ENCODE measurements around the gene ELN. TPM values are rescaled to one million over a fixed set of nuclear protein-coding genes. Genes with fewer than 3 reads are reported as not detected.
A peak's percentile ranks its signal among the peaks of the same experiment; 100 is the strongest.

Gene ELN
- total RNA-seq, 1 experiment from 2014 or later, result not detected

GRCh38 chr7:74061840-74062539 is 34.0 kb downstream of the ELN start:
- DNase-seq, result peak; percentile 78
- Histone ChIP-seq H3K27ac (ENCODE audit: low read length) (no peak overlapping the region), H3K4me3 (ENCODE audit: low read length) (no peak overlapping the region), H3K27me3 (ENCODE audit: low read length) (no peaks in the 10 kb centered on the region), H3K9me2 (replicated peaks; ENCODE audit: insufficient read depth, low read length) (no peaks in the 10 kb centered on the region), H3K4me1 (ENCODE audit: low read length) (no peaks in the 10 kb centered on the region), H3K9ac (ENCODE audit: low read length) (no peak overlapping the region), H3K36me3 (ENCODE audit: insufficient read depth, low read length) (no peaks in the 10 kb centered on the region), H3K79me2 (ENCODE audit: low read length) (no peaks in the 10 kb centered on the region), H3K4me2 (ENCODE audit: low read depth, low read length, poor library complexity, severe bottlenecking) (no peak overlapping the region), H4K20me1 (ENCODE audit: insufficient read depth, low read depth, low read length) (no peaks in the 10 kb centered on the region), H2AFZ (ENCODE audit: low read length) (no peak overlapping the region), H3K9me3 (ENCODE audit: low read length) (no peaks in the 10 kb centered on the region)

GRCh38 chr7:74063223-74063641 is 35.3 kb downstream of the ELN start:
- Histone ChIP-seq H3K4me2 (ENCODE audit: low read depth, low read length, poor library complexity, severe bottlenecking) (no peak overlapping the region), H2AFZ (ENCODE audit: low read length) (no peak overlapping the region), H3K79me2 (ENCODE audit: low read length) (no peaks in the 10 kb centered on the region)

GRCh38 chr7:74063646-74064045 is 35.7 kb downstream of the ELN start:
- Histone ChIP-seq H3K36me3 (ENCODE audit: insufficient read depth, low read length) (no peaks in the 10 kb centered on the region), H3K27ac (ENCODE audit: low read length) (no peak overlapping the region), H3K4me2 (ENCODE audit: low read depth, low read length, poor library complexity, severe bottlenecking) (no peak overlapping the region), H3K9me2 (replicated peaks; ENCODE audit: insufficient read depth, low read length) (no peaks in the 10 kb centered on the region), H3K4me3 (ENCODE audit: low read length) (no peak overlapping the region), H3K4me1 (ENCODE audit: low read length) (peaks cover 6% of the 10 kb centered on the region), H3K9ac (ENCODE audit: low read length) (no peak overlapping the region), H2AFZ (ENCODE audit: low read length) (no peak overlapping the region), H3K27me3 (ENCODE audit: low read length) (no peaks in the 10 kb centered on the region), H3K79me2 (ENCODE audit: low read length) (no peaks in the 10 kb centered on the region), H3K9me3 (ENCODE audit: low read length) (no peaks in the 10 kb centered on the region), H4K20me1 (ENCODE audit: insufficient read depth, low read depth, low read length) (no peaks in the 10 kb centered on the region)
- no peak for DNase-seq

More at GRCh38 chr7:74063223-74063641, 35.3 kb downstream of the ELN start:
- Histone ChIP-seq H4K20me1 (ENCODE audit: insufficient read depth, low read depth, low read length) (no peaks in the 10 kb centered on the region), H3K9ac (ENCODE audit: low read length) (no peak overlapping the region), H3K9me3 (ENCODE audit: low read length) (no peaks in the 10 kb centered on the region), H3K36me3 (ENCODE audit: insufficient read depth, low read length) (no peaks in the 10 kb centered on the region), H3K9me2 (replicated peaks; ENCODE audit: insufficient read depth, low read length) (no peaks in the 10 kb centered on the region), H3K27ac (ENCODE audit: low read length) (no peak overlapping the region), H3K4me3 (ENCODE audit: low read length) (no peak overlapping the region), H3K27me3 (ENCODE audit: low read length) (no peaks in the 10 kb centered on the region), H3K4me1 (ENCODE audit: low read length) (peaks cover 4% of the 10 kb centered on the region)
- no peak for DNase-seq

GRCh38 chr7:74064696-74065095 is 36.7 kb downstream of the ELN start:
- H3K4me3 ChIP-seq (ENCODE audit: low read length), result no peak overlapping the region
- no peak for DNase-seq
- H3K9me2 ChIP-seq (replicated peaks; ENCODE audit: insufficient read depth, low read length), result no peaks in the 10 kb centered on the region
- H3K4me1 ChIP-seq (ENCODE audit: low read length), result peaks cover 6% of the 10 kb centered on the region
- H3K27me3 ChIP-seq (ENCODE audit: low read length), result no peaks in the 10 kb centered on the region
- H3K79me2 ChIP-seq (ENCODE audit: low read length), result no peaks in the 10 kb centered on the region
- no peak overlapping the region for H3K27ac ChIP-seq (ENCODE audit: low read length)
- H3K4me2 ChIP-seq (ENCODE audit: low read depth, low read length, poor library complexity, severe bottlenecking), result no peak overlapping the region
- no peaks in the 10 kb centered on the region for H3K9me3 ChIP-seq (ENCODE audit: low read length)
- no peak overlapping the region for H3K9ac ChIP-seq (ENCODE audit: low read length)
- no peaks in the 10 kb centered on the region for H3K36me3 ChIP-seq (ENCODE audit: insufficient read depth, low read length)
- H4K20me1 ChIP-seq (ENCODE audit: insufficient read depth, low read depth, low read length), result no peaks in the 10 kb centered on the region
- no peak overlapping the region for H2AFZ ChIP-seq (ENCODE audit: low read length)

- DNase-seq, result no peak
- Histone ChIP-seq H3K36me3 (ENCODE audit: insufficient read depth, low read length) (no peaks in the 10 kb centered on the region), H3K9ac (ENCODE audit: low read length) (no peak overlapping the region), H4K20me1 (ENCODE audit: insufficient read depth, low read depth, low read length) (no peaks in the 10 kb centered on the region), H3K4me3 (ENCODE audit: low read length) (no peak overlapping the region), H3K79me2 (ENCODE audit: low read length) (no peaks in the 10 kb centered on the region), H3K9me2 (replicated peaks; ENCODE audit: insufficient read depth, low read length) (no peaks in the 10 kb centered on the region), H3K4me1 (ENCODE audit: low read length) (peaks cover 6% of the 10 kb centered on the region), H3K27ac (ENCODE audit: low read length) (no peak overlapping the region), H3K9me3 (ENCODE audit: low read length) (no peaks in the 10 kb centered on the region), H3K27me3 (ENCODE audit: low read length) (no peaks in the 10 kb centered on the region), H2AFZ (ENCODE audit: low read length) (no peak overlapping the region), H3K4me2 (ENCODE audit: low read depth, low read length, poor library complexity, severe bottlenecking) (no peak overlapping the region)
Measured at GRCh38 chr7:74066626-74067025, 38.7 kb downstream of the ELN start.

GRCh38 chr7:74068378-74069085 is 40.6 kb downstream of the ELN start:
- no peaks in the 10 kb centered on the region for H3K36me3 ChIP-seq (ENCODE audit: insufficient read depth, low read length)
- H3K9me2 ChIP-seq (replicated peaks; ENCODE audit: insufficient read depth, low read length), result no peaks in the 10 kb centered on the region
- H3K9ac ChIP-seq (ENCODE audit: low read length), result no peak overlapping the region
- no peak overlapping the region for H2AFZ ChIP-seq (ENCODE audit: low read length)
- H3K4me3 ChIP-seq (ENCODE audit: low read length), result no peak overlapping the region
- no peaks in the 10 kb centered on the region for H3K27me3 ChIP-seq (ENCODE audit: low read length)
- H3K27ac ChIP-seq (ENCODE audit: low read length), result no peak overlapping the region
- H3K79me2 ChIP-seq (ENCODE audit: low read length), result no peaks in the 10 kb centered on the region
- H3K4me1 ChIP-seq (ENCODE audit: low read length), result peaks cover 6% of the 10 kb centered on the region
- H4K20me1 ChIP-seq (ENCODE audit: insufficient read depth, low read depth, low read length), result no peaks in the 10 kb centered on the region
- DNase-seq, result no peak
- H3K4me2 ChIP-seq (ENCODE audit: low read depth, low read length, poor library complexity, severe bottlenecking), result no peak overlapping the region
- H3K9me3 ChIP-seq (ENCODE audit: low read length), result no peaks in the 10 kb centered on the region

GRCh38 chr7:74069086-74069541 is 41.1 kb downstream of the ELN start:
- no peak for DNase-seq
- H3K4me1 ChIP-seq (ENCODE audit: low read length), result peaks cover 6% of the 10 kb centered on the region
- no peaks in the 10 kb centered on the region for H3K9me3 ChIP-seq (ENCODE audit: low read length)
- no peaks in the 10 kb centered on the region for H3K36me3 ChIP-seq (ENCODE audit: insufficient read depth, low read length)
- no peak overlapping the region for H3K9ac ChIP-seq (ENCODE audit: low read length)
- no peaks in the 10 kb centered on the region for H3K79me2 ChIP-seq (ENCODE audit: low read length)
- no peak overlapping the region for H3K4me2 ChIP-seq (ENCODE audit: low read depth, low read length, poor library complexity, severe bottlenecking)
- no peaks in the 10 kb centered on the region for H3K9me2 ChIP-seq (replicated peaks; ENCODE audit: insufficient read depth, low read length)
- no peaks in the 10 kb centered on the region for H3K27me3 ChIP-seq (ENCODE audit: low read length)
- H2AFZ ChIP-seq (ENCODE audit: low read length), result no peak overlapping the region
- no peaks in the 10 kb centered on the region for H4K20me1 ChIP-seq (ENCODE audit: insufficient read depth, low read depth, low read length)
- no peak overlapping the region for H3K4me3 ChIP-seq (ENCODE audit: low read length)
- no peak overlapping the region for H3K27ac ChIP-seq (ENCODE audit: low read length)

- no peak overlapping the region for H3K27ac ChIP-seq (ENCODE audit: low read length)
- H3K4me1 ChIP-seq (ENCODE audit: low read length), result peaks cover 6% of the 10 kb centered on the region
- no peaks in the 10 kb centered on the region for H3K36me3 ChIP-seq (ENCODE audit: insufficient read depth, low read length)
- H3K9ac ChIP-seq (ENCODE audit: low read length), result no peak overlapping the region
- no peaks in the 10 kb centered on the region for H3K27me3 ChIP-seq (ENCODE audit: low read length)
- no peak for DNase-seq
- H2AFZ ChIP-seq (ENCODE audit: low read length), result no peak overlapping the region
- no peaks in the 10 kb centered on the region for H3K9me2 ChIP-seq (replicated peaks; ENCODE audit: insufficient read depth, low read length)
- no peak overlapping the region for H3K4me3 ChIP-seq (ENCODE audit: low read length)
- H3K9me3 ChIP-seq (ENCODE audit: low read length), result no peaks in the 10 kb centered on the region
- H4K20me1 ChIP-seq (ENCODE audit: insufficient read depth, low read depth, low read length), result no peaks in the 10 kb centered on the region
- H3K4me2 ChIP-seq (ENCODE audit: low read depth, low read length, poor library complexity, severe bottlenecking), result no peak overlapping the region
- H3K79me2 ChIP-seq (ENCODE audit: low read length), result no peaks in the 10 kb centered on the region
Measured at GRCh38 chr7:74069790-74070618, 42.0 kb downstream of the ELN start.

All from Karpas-422 (cell line).